WTC11 (cell line): Measurements from ENCODE around the gene THOC2.
"Not testable (repeated sequence)": the region's sequence is repeated elsewhere in the genome, so short reads cannot be mapped to it uniquely, and the experiment has no call there.

Experiments used
- ATF3 ChIP-seq: sonication (generic); formaldehyde crosslinking; conservative IDR thresholded peaks from 2 replicates; pipeline ENCODE4 v1.8.1; 2022; ENCODE audit warnings: mild to moderate bottlenecking, missing genetic modification reagents
- CTCF ChIP-seq: fragments of 200-600 bp; IDR thresholded peaks from 2 replicates; pipeline ENCODE4 v1.8.0; 2022; ENCODE audit warnings: antibody characterized with exemption
- FOXK1 ChIP-seq: sonication (generic); formaldehyde crosslinking; IDR thresholded peaks from 2 replicates; pipeline ENCODE4 v1.8.0; 2022; ENCODE audit warnings: mild to moderate bottlenecking, moderate library complexity, missing genetic modification reagents
- HMGXB4 ChIP-seq: sonication (generic); formaldehyde crosslinking; IDR thresholded peaks from 2 replicates; pipeline ENCODE4 v1.8.1; 2023; ENCODE audit warnings: mild to moderate bottlenecking, moderate library complexity, missing genetic modification reagents
- JUN ChIP-seq: sonication (generic); formaldehyde crosslinking; IDR thresholded peaks from 2 replicates; pipeline ENCODE4 v1.8.0; 2023; ENCODE audit warnings: mild to moderate bottlenecking, missing genetic modification reagents
- ZBTB21 ChIP-seq: sonication (generic); formaldehyde crosslinking; IDR thresholded peaks from 2 replicates; pipeline ENCODE4 v1.8.1; 2023; ENCODE audit warnings: mild to moderate bottlenecking, missing genetic modification reagents, borderline replicate concordance

GRCh38 chrX:123722193-123722592 is 10.7 kb downstream of the THOC2 start:
- not testable (repeated sequence) for TF ChIP-seq CTCF; ATF3 (CRISPR knock-in tag); FOXK1 (CRISPR knock-in tag); HMGXB4 (CRISPR knock-in tag); ZBTB21; JUN (CRISPR knock-in tag)
